ENCODE data around the gene RBMS1. TPM values are rescaled to one million over a fixed set of nuclear protein-coding genes. Genes with fewer than 3 reads are reported as not detected.
A peak's percentile ranks its signal among the peaks of the same experiment; 100 is the strongest.

RBMS1 gene
- total and polyA plus RNA-seq, 2 of the 13 experiments (the other 11 are each of a cell fraction or from before 2014, with no cell fraction given): 55.5 to 110 TPM

GRCh38 chr2:160493227-160494028 is at the start of gene RBMS1 (continued):
- TF ChIP-seq ZNF598 (CRISPR knock-in tag; IDR thresholded peaks at IDR 0.05; ENCODE audit: borderline replicate concordance): no peak; the same call in 1 of the 2 replicates
- TF ChIP-seq MXD1 (CRISPR knock-in tag; IDR thresholded peaks at IDR 0.05): no peak; the same call in 1 of the 2 replicates
- no peak for TF ChIP-seq ZBTB8A (CRISPR knock-in tag; IDR thresholded peaks at IDR 0.05; ENCODE audit: borderline replicate concordance, low read depth)
- TF ChIP-seq ELK4 (CRISPR knock-in tag; IDR thresholded peaks at IDR 0.05; ENCODE audit: borderline replicate concordance): no peak
- no peak for TF ChIP-seq ZNF577 (CRISPR knock-in tag; IDR thresholded peaks at IDR 0.05; ENCODE audit: borderline replicate concordance, low read depth)
- peak; percentile 23 for TF ChIP-seq YY1 (IDR thresholded peaks at IDR 0.05; ENCODE audit: insufficient read depth, insufficient replicate concordance, low read depth, low read length)
- no peak for TF ChIP-seq ZNF432 (CRISPR knock-in tag; IDR thresholded peaks at IDR 0.05; ENCODE audit: borderline replicate concordance)
- TF ChIP-seq CEBPB (IDR thresholded peaks at IDR 0.05; ENCODE audit: borderline replicate concordance, low read depth, low read length): no peak
- TF ChIP-seq TMF1 (CRISPR knock-in tag; IDR thresholded peaks at IDR 0.05; ENCODE audit: low read depth): no peak
- TF ChIP-seq NFYC (CRISPR knock-in tag; IDR thresholded peaks at IDR 0.05): no peak
- no peak for TF ChIP-seq BCL3 (CRISPR knock-in tag; IDR thresholded peaks at IDR 0.05)
- 0 out of 2 replicates have a peak, but pooled peaks have one; percentile 18 for TF ChIP-seq NR2C2 (CRISPR knock-in tag; IDR thresholded peaks at IDR 0.05; ENCODE audit: borderline replicate concordance)
- peak in 1 of 2 experiments; percentile 11; a peak in 2 of 4 replicates for TF ChIP-seq REST (IDR thresholded peaks at IDR 0.05; ENCODE audit: borderline replicate concordance in 1 of 2, low read depth in 1 of 2, low read length in 2 of 2)
- no peak for TF ChIP-seq NR2F2 (IDR thresholded peaks at IDR 0.05; ENCODE audit: borderline replicate concordance, low read depth)
- no peak for TF ChIP-seq ZBTB42 (CRISPR knock-in tag; IDR thresholded peaks at IDR 0.05)
- no peak for TF ChIP-seq DMTF1 (CRISPR knock-in tag; IDR thresholded peaks at IDR 0.05)
- TF ChIP-seq BORCS8-MEF2B (CRISPR knock-in tag; IDR thresholded peaks at IDR 0.05): no peak
- TF ChIP-seq ZNF7 (CRISPR knock-in tag; IDR thresholded peaks at IDR 0.05): no peak
- TF ChIP-seq SALL2 (CRISPR knock-in tag; IDR thresholded peaks at IDR 0.05): no peak; the same call in 1 of the 2 replicates

Measured in HepG2 (cell line).